Measurements from ENCODE around the gene YES1.
"Not testable (repeated sequence)": the region's sequence is repeated elsewhere in the genome, so short reads cannot be mapped to it uniquely, and the experiment has no call there.

YES1 gene

DNA sequence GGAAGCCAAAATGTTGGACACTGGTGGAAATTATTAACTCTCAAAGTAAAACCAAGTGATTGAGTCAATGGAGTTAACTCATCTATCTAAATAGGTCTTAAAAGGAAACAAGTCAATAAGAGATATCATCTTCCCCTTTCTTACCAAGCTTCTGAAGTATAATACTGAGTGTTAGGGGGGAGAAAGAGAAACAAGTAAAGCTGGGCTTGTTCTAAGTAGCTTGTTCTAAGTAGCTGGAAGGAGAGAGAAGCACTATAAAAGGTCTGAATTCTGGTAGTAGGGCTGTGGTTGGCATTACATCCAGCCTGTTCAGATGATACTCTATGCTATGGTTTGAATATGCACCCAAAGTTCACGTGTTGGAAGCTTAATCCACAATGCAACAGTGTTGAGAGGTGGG is 26.8 kb downstream of the YES1 start:
- no peak for DNase-seq (ENCODE audit: low read depth in 1 of 2, low spot score in 1 of 2)

- DNase-seq (ENCODE audit: low read depth in 1 of 2, low spot score in 1 of 2) = no peak
Measured at GRCh38 chr18:784470-785172, 27.4 kb downstream of the YES1 start.

- DNase-seq (ENCODE audit: low read depth in 1 of 2, low spot score in 1 of 2) = no peak
Measured at GRCh38 chr18:778194-778927, 33.7 kb downstream of the YES1 start.

DNA sequence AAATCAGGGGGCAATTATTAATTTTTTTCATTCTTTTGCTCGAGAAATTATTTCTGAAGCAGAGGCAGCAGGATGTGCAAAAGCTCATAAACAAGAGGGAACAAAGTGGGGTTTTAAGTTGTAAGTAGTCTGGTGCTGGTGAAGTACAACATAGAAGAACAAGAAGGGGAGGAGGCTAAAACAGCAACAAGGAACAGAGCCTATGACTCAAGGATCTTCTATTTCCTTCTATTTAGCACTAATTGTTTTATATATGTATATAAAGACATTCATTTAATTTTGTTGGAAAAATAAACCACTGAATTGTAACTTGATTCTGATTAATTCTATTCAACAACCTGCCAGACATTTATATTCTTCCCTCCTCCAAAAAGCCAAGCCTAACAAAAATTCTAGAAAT is 35.0 kb downstream of the YES1 start:
- no peak for DNase-seq (ENCODE audit: low read depth in 1 of 2, low spot score in 1 of 2)

- not testable (repeated sequence) for DNase-seq (ENCODE audit: low read depth in 1 of 2, low spot score in 1 of 2)
Measured at GRCh38 chr18:776044-776443, 36.0 kb downstream of the YES1 start.

- DNase-seq (ENCODE audit: low read depth in 1 of 2, low spot score in 1 of 2) = no peak
Measured at GRCh38 chr18:774811-775210, 37.2 kb downstream of the YES1 start.

DNA sequence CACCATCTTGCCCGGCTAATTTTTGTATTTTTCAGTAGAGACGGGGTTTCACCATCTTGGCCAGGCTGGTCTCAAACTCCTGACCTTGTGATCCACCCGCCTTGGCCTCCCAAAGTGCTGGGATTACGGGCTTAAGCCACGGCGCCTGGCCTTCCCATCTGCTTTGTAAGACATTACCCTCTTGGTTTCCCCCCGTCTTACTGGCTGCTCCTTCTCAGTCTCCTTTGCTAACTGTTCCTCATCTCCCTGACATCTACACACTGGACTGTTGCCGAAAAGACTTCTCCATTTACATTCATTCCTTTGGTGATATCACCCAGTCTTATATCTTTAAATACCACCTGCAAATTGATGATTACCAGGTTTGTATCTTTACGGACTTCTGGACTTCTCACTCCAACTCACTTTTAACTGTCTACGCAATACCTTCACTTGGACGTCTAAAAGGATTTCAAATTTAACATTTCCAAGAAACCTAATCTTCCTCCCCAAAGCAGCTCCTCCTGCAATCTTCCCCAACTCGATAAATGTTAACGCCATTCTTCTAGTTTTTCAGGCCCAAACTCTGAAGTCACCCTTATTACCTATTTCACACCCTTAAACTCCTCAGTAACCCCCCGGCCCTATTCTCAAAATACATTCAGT is 37.9 kb downstream of the YES1 start:
- DNase-seq (ENCODE audit: low read depth in 1 of 2, low spot score in 1 of 2) = no peak

DNA sequence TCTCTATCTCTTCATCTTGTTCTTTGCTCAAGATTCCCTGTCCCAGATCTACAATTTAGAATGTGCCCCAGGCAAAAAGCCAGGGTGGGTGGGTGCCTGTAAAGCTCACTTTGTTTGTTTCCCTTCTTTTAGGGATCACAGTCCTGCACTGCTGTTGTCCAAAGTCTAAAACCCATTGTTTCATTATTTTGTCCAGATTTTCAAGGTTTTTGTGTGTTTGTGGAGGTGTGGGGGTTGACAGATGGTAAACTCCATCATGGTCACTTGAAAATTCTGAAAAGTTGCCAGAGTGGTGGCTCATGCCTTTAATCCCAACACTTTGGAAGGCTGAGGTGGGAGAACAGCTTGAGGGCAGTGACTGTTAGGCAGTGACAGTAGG is 41.5 kb downstream of the YES1 start:
- no peak for DNase-seq (ENCODE audit: low read depth in 1 of 2, low spot score in 1 of 2)

DNA sequence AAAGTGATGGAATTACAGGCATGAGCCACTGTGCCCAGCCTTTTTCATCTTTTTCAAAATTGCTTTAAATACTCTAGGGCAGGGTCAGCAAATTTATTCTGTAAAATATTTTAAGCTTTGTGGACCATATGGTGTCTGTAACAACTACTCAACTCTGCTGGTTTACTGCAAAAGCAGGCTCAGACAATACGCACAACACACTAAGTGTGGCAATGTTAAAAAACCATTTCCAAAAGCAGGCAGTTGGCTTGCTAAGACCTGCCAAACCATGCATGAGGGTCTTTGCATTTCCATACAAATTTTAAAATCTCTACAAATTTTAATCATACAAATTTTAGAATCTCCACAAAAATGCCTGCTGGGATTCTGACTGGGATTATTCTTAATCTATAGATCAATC is 44.1 kb downstream of the YES1 start:
- DNase-seq (ENCODE audit: low read depth in 1 of 2, low spot score in 1 of 2) = no peak

GRCh38 chr18:767084-767882 is 44.8 kb downstream of the YES1 start:
- no peak for DNase-seq (ENCODE audit: low read depth in 1 of 2, low spot score in 1 of 2)

GRCh38 chr18:766550-766860 is 45.5 kb downstream of the YES1 start:
- no peak for DNase-seq (ENCODE audit: low read depth in 1 of 2, low spot score in 1 of 2)

DNA sequence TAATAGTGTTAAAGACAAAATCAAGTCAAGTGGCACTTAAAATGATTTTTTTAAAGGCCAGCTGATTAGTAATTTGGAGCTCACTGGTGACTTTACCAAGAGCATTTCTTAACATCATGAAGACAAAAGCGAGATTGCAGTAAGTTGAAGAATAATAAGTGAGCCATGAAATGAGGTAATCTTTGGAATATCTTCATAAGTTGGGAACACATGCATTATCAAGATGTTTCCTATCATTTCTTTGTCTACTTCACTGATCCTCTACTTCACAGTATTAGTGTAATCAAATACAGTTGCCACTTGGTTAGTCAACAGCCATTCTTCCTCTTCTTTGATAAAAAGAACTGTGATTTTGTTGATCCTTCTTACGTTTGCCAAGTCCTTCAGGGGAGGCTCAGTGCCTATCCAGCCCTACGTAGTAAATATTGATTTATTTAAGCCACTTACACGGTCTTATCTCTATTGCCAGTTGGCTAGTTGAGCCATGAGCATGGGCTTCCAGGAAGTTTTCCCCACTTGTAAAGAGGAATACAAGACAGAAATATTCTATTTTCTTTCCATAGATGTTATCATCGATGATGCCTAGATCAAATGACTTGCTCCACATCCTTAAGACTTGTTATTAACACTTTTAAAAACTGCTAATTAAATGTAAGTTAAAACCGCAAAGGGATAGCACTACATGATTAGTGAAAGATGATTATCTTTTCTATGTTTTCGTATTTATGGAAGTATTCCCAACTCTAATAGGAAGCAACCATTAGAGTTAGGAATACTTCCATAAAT is 46.1 kb downstream of the YES1 start:
- no peak for DNase-seq (ENCODE audit: low read depth in 1 of 2, low spot score in 1 of 2)

DNA sequence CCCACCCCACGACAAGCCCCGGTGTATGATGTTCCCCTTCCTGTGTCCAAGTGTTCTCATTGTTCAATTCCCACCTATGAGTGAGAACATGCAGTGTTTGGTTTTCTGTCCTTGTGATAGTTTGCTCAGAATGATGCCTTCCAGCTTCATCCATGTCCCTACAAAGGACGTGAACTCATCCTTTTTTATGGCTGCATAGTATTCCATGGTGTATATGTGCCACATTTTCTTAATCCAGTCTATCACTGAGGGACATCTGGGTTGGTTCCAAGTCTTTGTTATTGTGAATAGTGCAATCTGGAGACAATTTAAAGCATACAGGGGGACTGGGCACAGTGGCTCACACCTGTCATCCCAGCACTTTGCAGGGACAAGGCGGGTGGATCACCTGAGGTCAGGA is 52.2 kb downstream of the YES1 start:
- DNase-seq (ENCODE audit: low read depth in 1 of 2, low spot score in 1 of 2) = not testable (repeated sequence)

- no peak for DNase-seq (ENCODE audit: low read depth in 1 of 2, low spot score in 1 of 2)
Measured at GRCh38 chr18:755506-755905, 56.5 kb downstream of the YES1 start.

DNA sequence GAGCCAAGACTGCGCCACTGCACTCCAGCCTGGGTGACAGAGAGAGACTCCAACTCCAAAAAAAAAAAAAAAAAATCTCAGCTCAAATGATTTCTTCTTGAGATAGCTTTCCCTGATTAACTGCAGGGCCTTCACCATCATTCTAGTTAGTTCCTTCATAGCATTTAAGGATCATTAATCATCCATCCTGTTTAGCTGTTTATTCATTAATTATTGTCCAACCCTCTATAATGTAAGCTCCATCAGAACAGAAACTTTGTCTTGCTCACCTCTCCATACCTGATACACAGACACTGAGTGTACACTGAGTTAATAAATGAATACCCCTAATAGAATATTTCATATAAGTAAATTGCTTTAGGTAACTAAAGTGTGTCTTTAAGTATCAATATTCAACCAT is 57.4 kb downstream of the YES1 start:
- no peak for DNase-seq (ENCODE audit: low read depth in 1 of 2, low spot score in 1 of 2)

- no peak for DNase-seq (ENCODE audit: low read depth in 1 of 2, low spot score in 1 of 2)
Measured at GRCh38 chr18:750456-750855, 61.6 kb downstream of the YES1 start.

DNA sequence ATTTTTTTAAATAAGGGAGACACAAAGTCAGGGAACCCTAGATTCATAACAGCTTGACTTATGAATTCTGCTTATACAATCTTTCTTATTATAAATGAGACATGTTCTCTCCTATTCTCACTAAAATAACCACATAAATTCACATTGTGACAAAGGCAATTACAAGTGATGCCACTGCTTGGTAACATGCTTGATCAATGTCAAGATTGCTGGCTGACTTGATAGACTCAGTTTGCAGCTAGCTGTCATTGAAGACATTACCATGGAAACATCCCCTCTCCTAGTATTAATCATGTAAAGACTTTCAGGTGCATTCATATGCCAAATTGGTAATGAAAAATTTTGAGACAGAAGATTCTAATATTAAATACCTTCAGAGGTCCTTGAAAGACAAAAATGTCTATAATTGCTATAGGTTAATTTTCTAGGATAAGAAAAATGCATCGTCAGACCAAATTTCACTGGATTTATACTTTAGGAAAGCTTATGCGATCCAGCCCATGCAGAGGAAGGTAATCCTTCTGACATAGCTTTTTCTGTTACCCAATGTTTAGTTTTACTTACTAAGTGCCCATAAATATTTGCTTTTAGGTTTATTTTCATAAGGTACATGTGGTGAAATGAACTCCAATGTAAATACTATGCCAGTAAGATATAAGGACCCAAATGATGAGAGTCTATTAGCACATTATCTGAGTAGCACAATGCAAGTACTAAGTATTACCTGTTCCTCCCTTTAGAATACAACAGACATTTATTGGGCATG is 67.0 kb downstream of the YES1 start:
- no peak for DNase-seq (ENCODE audit: low read depth in 1 of 2, low spot score in 1 of 2)

GRCh38 chr18:741931-742512 is 70.0 kb downstream of the YES1 start:
- peak in 1 of 2 donors; percentile 10 for DNase-seq (ENCODE audit: low read depth in 1 of 2, low spot score in 1 of 2)

DNA sequence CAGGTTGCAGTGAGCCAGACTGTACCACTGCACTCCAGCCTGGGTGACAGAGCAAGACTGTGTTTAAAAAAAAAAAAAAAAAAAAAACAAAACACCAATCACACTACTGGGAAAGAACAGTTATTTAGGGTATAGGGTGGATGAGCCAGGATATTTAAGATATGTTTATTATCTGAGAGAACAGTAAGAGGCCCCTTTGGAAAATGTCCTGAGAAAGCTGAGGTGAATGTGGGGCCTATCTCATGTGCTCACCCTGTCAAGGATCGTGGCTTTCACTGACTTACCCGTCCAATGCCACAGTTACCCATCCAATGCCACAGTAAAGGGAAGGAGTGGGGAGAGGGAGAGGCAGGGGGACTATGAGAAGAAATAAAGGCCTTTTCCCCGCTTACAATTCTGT is 79.7 kb downstream of the YES1 start:
- no peak for DNase-seq (ENCODE audit: low read depth in 1 of 2, low spot score in 1 of 2)

- DNase-seq (ENCODE audit: low read depth in 1 of 2, low spot score in 1 of 2) = no peak
Measured at GRCh38 chr18:731185-731584, 80.9 kb downstream of the YES1 start.
